ENCODE measurements around the gene ABCC8. TPM values are rescaled to one million over a fixed set of nuclear protein-coding genes. Genes with fewer than 3 reads are reported as not detected.

Gene ABCC8
- total and polyA plus RNA-seq, 2 experiments from 2014 or later = 2.0 to 3.4 TPM

- no peak overlapping the region for H3K4me3 ChIP-seq
Measured at GRCh38 chr11:17378655-17379054, 98.0 kb downstream of the ABCC8 start.

More at GRCh38 chr11:17378655-17379054, 98.0 kb downstream of the ABCC8 start:
- Mint-ChIP-seq H3K4me1 (no peaks in the 10 kb centered on the region), H3K36me3 (ENCODE audit: low read depth) (peaks cover 23% of the 10 kb centered on the region), H3K27me3 (ENCODE audit: insufficient read depth, low read depth, poor library complexity) (peaks cover 9% of the 10 kb centered on the region), H3K9me3 (peaks cover 38% of the 10 kb centered on the region), H3K27ac (no peak overlapping the region), H3K4me3 (no peak overlapping the region)
- ATAC-seq (no peak), DNase-seq (ENCODE audit: low spot score) (no peak)
- Histone ChIP-seq H3F3A (replicated peaks; ENCODE audit: low read depth) (no peaks in the 10 kb centered on the region), H3K9me2 (ENCODE audit: insufficient read depth) (no peaks in the 10 kb centered on the region), H3K27ac (ENCODE audit: low read depth) (no peak overlapping the region), H2AFZ (no peak overlapping the region), H4K20me1 (replicated peaks; ENCODE audit: insufficient read depth) (no peaks in the 10 kb centered on the region), H3K27me3 (ENCODE audit: insufficient read depth) (no peaks in the 10 kb centered on the region), H3K79me2 (replicated peaks; ENCODE audit: insufficient read depth) (no peaks in the 10 kb centered on the region), H3K36me3 (ENCODE audit: insufficient read depth) (peaks cover 5% of the 10 kb centered on the region; the same call in 1 of the 2 replicates), H3K4me1 (ENCODE audit: insufficient read depth) (no peaks in the 10 kb centered on the region), H3K4me2 (no peak overlapping the region)
- TF ChIP-seq CTCF (conservative IDR thresholded peaks at IDR 0.05; ENCODE audit: low read depth in 2 of 2) = no peak
- TF ChIP-seq JUNB (IDR thresholded peaks at IDR 0.05; ENCODE audit: unreplicated experiment) = no peak
- no peak for TF ChIP-seq EZH2phosphoT487 (IDR thresholded peaks at IDR 0.05; ENCODE audit: unreplicated experiment)
- no peak for TF ChIP-seq ETS1 (IDR thresholded peaks at IDR 0.05)
- no peak for TF ChIP-seq CREB1 (CRISPR knock-in tag; IDR thresholded peaks at IDR 0.05; ENCODE audit: low read depth)
- TF ChIP-seq ZNF462 (CRISPR knock-in tag; IDR thresholded peaks at IDR 0.05) = no peak
- no peak for TF ChIP-seq STAT1 (IDR thresholded peaks at IDR 0.05; ENCODE audit: unreplicated experiment)
- no peak for TF ChIP-seq REST (IDR thresholded peaks at IDR 0.05; ENCODE audit: unreplicated experiment)
- TF ChIP-seq EZH2 (IDR thresholded peaks at IDR 0.05; ENCODE audit: low read depth, unreplicated experiment) = no peak
- no peak for TF ChIP-seq NANOG (IDR thresholded peaks at IDR 0.05; ENCODE audit: borderline replicate concordance)
- no peak for TF ChIP-seq ZNF114 (CRISPR knock-in tag; IDR thresholded peaks at IDR 0.05)
- TF ChIP-seq ZNF331 (CRISPR knock-in tag; IDR thresholded peaks at IDR 0.05; ENCODE audit: low read depth) = no peak
- no peak for TF ChIP-seq POLR2AphosphoS5 (IDR thresholded peaks at IDR 0.05; ENCODE audit: low read depth)
